ENCODE results near the gene AIG1. TPM values are rescaled to one million over a fixed set of nuclear protein-coding genes. Genes with fewer than 3 reads are reported as not detected.

AIG1 gene
- total and polyA plus RNA-seq, 2 of the 13 experiments (the other 11 are each of a cell fraction or from before 2014, with no cell fraction given) = 115 to 197 TPM

GRCh38 chr6:143258945-143259344 is 198.3 kb downstream of the AIG1 start (continued):
- TF ChIP-seq, protein P1, sequence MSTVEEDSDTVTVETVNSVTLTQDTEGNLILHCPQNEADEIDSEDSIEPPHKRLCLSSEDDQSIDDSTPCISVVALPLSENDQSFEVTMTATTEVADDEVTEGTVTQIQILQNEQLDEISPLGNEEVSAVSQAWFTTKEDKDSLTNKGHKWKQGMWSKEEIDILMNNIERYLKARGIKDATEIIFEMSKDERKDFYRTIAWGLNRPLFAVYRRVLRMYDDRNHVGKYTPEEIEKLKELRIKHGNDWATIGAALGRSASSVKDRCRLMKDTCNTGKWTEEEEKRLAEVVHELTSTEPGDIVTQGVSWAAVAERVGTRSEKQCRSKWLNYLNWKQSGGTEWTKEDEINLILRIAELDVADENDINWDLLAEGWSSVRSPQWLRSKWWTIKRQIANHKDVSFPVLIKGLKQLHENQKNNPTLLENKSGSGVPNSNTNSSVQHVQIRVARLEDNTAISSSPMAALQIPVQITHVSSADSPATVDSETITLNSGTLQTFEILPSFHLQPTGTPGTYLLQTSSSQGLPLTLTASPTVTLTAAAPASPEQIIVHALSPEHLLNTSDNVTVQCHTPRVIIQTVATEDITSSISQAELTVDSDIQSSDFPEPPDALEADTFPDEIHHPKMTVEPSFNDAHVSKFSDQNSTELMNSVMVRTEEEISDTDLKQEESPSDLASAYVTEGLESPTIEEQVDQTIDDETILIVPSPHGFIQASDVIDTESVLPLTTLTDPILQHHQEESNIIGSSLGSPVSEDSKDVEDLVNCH (CRISPR knock-in tag; IDR thresholded peaks at IDR 0.05) = no peak

- DNase-seq (ENCODE audit: low spot score) (no peak), ATAC-seq (no peak), FAIRE-seq (no peak)
- Histone ChIP-seq H3K9ac (ENCODE audit: insufficient read depth, low read depth, low read length) (no peak overlapping the region), H3K4me1 (ENCODE audit: insufficient read depth, low read length) (no peaks in the 10 kb centered on the region), H3K4me3 (replicated peaks in 1 of 3; ENCODE audit: insufficient read depth in 1 of 3, low read depth in 2 of 3, low read length in 3 of 3) (no peak overlapping the region), H3K4me2 (ENCODE audit: low read depth, low read length) (no peak overlapping the region), H2AFZ (ENCODE audit: low read length) (no peak overlapping the region), H3K9me3 (ENCODE audit: low read length) (no peaks in the 10 kb centered on the region), H3K27ac (ENCODE audit: extremely low read length, insufficient read depth, low read length) (no peak overlapping the region), H3K27me3 (ENCODE audit: control insufficient read depth in 1 of 2, insufficient read depth in 2 of 2, low read length in 2 of 2) (no peaks in the 10 kb centered on the region), H3K79me2 (ENCODE audit: insufficient read depth, low read length) (no peaks in the 10 kb centered on the region), H3K36me3 (replicated peaks in 1 of 2; ENCODE audit: control insufficient read depth in 1 of 2, insufficient read depth in 2 of 2, low read length in 2 of 2) (no peaks in the 10 kb centered on the region), H4K20me1 (ENCODE audit: insufficient read depth, low read length) (no peaks in the 10 kb centered on the region)
- ChIA-PET CTCF (ENCODE audit: low intra/inter-chr PET ratio, low total read pairs) (no interaction called here), POLR2A (no interaction called here)
- no TSS peak for BruUV-seq (replicated peaks)
- 98% methylated on average over 7 of the region's 7 CpGs for WGBS (ENCODE audit: low lambda C conversion rate)
- in situ Hi-C loops (cut with HindIII; ENCODE audit: extremely low pct_ligation_motif_present, low pct_unique_long_range_greater_than_20kb) = no loop called here
- intact Hi-C loops (cut with micrococcal nuclease; ENCODE audit: unreplicated experiment) = no loop called here
- TF ChIP-seq REST (IDR thresholded peaks at IDR 0.05; ENCODE audit: borderline replicate concordance in 1 of 2, low read depth in 1 of 2, low read length in 2 of 2) = no peak
- TF ChIP-seq ARNT (IDR thresholded peaks at IDR 0.05) = no peak
- no peak for TF ChIP-seq ZFP37 (CRISPR knock-in tag; IDR thresholded peaks at IDR 0.05; ENCODE audit: borderline replicate concordance)
- TF ChIP-seq, protein P2, sequence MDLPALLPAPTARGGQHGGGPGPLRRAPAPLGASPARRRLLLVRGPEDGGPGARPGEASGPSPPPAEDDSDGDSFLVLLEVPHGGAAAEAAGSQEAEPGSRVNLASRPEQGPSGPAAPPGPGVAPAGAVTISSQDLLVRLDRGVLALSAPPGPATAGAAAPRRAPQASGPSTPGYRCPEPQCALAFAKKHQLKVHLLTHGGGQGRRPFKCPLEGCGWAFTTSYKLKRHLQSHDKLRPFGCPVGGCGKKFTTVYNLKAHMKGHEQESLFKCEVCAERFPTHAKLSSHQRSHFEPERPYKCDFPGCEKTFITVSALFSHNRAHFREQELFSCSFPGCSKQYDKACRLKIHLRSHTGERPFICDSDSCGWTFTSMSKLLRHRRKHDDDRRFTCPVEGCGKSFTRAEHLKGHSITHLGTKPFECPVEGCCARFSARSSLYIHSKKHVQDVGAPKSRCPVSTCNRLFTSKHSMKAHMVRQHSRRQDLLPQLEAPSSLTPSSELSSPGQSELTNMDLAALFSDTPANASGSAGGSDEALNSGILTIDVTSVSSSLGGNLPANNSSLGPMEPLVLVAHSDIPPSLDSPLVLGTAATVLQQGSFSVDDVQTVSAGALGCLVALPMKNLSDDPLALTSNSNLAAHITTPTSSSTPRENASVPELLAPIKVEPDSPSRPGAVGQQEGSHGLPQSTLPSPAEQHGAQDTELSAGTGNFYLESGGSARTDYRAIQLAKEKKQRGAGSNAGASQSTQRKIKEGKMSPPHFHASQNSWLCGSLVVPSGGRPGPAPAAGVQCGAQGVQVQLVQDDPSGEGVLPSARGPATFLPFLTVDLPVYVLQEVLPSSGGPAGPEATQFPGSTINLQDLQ (CRISPR knock-in tag; IDR thresholded peaks at IDR 0.05) = no peak
- TF ChIP-seq ZBTB25 (CRISPR knock-in tag; IDR thresholded peaks at IDR 0.05) = no peak
- no peak for TF ChIP-seq ATM (IDR thresholded peaks at IDR 0.05; ENCODE audit: borderline replicate concordance)
- TF ChIP-seq, protein P3, sequence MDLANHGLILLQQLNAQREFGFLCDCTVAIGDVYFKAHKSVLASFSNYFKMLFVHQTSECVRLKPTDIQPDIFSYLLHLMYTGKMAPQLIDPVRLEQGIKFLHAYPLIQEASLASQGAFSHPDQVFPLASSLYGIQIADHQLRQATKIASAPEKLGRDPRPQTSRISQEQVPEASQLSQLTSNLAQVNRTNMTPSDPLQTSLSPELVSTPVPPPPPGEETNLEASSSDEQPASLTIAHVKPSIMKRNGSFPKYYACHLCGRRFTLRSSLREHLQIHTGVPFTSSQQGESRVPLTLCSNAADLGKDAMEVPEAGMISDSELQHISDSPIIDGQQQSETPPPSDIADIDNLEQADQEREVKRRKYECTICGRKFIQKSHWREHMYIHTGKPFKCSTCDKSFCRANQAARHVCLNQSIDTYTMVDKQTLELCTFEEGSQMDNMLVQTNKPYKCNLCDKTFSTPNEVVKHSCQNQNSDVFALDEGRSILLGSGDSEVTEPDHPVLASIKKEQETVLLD (CRISPR knock-in tag; IDR thresholded peaks at IDR 0.05; ENCODE audit: low read depth) = no peak
Measured at GRCh38 chr6:143260857-143261256, 200.2 kb downstream of the AIG1 start.

All from HepG2 (cell line).